ENCODE measurements around the gene PI4KA. TPM values are rescaled to one million over a fixed set of nuclear protein-coding genes. Genes with fewer than 3 reads are reported as not detected.

Gene PI4KA
- total and polyA plus RNA-seq, 2 of the 13 experiments (the other 11 are each of a cell fraction or from before 2014, with no cell fraction given): 27.4 to 56.4 TPM

DNA sequence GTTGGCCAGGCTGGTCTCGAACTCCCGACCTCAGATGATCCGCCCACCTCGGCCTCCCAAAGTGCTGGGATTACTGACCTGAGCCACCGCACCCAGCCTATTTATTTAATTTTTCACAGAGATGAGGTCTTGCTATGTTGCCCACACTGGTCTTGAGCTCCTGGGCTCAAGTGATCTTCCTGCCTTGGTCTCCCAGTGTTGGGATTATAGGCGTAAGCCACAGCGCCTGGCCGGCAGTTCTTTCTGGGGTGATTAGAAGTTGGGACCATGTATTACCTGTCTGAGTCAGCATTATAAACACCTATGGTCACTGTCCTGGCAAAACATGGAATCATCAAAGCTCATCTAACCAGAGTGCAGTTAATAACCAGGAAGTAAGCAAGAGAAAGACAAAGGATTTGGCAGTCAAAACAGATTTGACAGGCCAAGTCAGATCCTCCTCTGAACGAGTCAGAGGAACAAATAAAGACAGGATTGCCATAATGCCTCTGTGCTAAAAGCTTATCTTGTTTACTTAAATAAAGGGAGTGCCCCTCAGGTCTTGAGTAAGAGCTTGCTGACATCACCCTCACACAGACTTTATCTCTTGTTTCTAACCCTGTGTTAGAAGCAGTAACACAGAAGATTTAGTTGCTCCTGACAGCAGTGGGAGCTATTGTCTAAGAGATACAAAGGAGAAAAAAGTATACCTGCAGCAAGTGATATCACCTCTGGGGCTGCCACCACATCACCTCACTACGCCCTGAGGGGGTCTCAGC, 81.0 kb downstream of the PI4KA start (continued):
- TF ChIP-seq ZXDC (CRISPR knock-in tag; IDR thresholded peaks at IDR 0.05): no peak
- TF ChIP-seq ZNF883 (CRISPR knock-in tag; IDR thresholded peaks at IDR 0.05; ENCODE audit: not compliant biosample characterization): no peak
- peak; percentile 79; the same call in 1 of the 2 replicates for TF ChIP-seq ZNF878 (CRISPR knock-in tag; IDR thresholded peaks at IDR 0.05)
- TF ChIP-seq, protein P1, sequence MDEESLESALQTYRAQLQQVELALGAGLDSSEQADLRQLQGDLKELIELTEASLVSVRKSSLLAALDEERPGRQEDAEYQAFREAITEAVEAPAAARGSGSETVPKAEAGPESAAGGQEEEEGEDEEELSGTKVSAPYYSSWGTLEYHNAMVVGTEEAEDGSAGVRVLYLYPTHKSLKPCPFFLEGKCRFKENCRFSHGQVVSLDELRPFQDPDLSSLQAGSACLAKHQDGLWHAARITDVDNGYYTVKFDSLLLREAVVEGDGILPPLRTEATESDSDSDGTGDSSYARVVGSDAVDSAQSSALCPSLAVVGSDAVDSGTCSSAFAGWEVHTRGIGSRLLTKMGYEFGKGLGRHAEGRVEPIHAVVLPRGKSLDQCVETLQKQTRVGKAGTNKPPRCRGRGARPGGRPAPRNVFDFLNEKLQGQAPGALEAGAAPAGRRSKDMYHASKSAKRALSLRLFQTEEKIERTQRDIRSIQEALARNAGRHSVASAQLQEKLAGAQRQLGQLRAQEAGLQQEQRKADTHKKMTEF (CRISPR knock-in tag; IDR thresholded peaks at IDR 0.05): peak; percentile 97
- no peak for TF ChIP-seq ZNF329 (CRISPR knock-in tag; IDR thresholded peaks at IDR 0.05; ENCODE audit: low read depth)
- TF ChIP-seq, protein P2, sequence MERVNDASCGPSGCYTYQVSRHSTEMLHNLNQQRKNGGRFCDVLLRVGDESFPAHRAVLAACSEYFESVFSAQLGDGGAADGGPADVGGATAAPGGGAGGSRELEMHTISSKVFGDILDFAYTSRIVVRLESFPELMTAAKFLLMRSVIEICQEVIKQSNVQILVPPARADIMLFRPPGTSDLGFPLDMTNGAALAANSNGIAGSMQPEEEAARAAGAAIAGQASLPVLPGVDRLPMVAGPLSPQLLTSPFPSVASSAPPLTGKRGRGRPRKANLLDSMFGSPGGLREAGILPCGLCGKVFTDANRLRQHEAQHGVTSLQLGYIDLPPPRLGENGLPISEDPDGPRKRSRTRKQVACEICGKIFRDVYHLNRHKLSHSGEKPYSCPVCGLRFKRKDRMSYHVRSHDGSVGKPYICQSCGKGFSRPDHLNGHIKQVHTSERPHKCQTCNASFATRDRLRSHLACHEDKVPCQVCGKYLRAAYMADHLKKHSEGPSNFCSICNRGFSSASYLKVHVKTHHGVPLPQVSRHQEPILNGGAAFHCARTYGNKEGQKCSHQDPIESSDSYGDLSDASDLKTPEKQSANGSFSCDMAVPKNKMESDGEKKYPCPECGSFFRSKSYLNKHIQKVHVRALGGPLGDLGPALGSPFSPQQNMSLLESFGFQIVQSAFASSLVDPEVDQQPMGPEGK (CRISPR knock-in tag; IDR thresholded peaks at IDR 0.05): peak; percentile 87
- 0 out of 2 replicates have a peak, but pooled peaks have one; percentile 37 for TF ChIP-seq ZSCAN31 (CRISPR knock-in tag; IDR thresholded peaks at IDR 0.05; ENCODE audit: low read depth)
- no peak for TF ChIP-seq ZIK1 (CRISPR knock-in tag; IDR thresholded peaks at IDR 0.05; ENCODE audit: borderline replicate concordance, low read depth)
- TF ChIP-seq MIER3 (CRISPR knock-in tag; IDR thresholded peaks at IDR 0.05; ENCODE audit: borderline replicate concordance): peak; percentile 85; the same call in 1 of the 2 replicates
- no peak for TF ChIP-seq THYN1 (CRISPR knock-in tag; IDR thresholded peaks at IDR 0.05; ENCODE audit: borderline replicate concordance, low read depth)
- TF ChIP-seq SNAI1 (CRISPR knock-in tag; IDR thresholded peaks at IDR 0.05; ENCODE audit: borderline replicate concordance): no peak
- TF ChIP-seq REXO4 (CRISPR knock-in tag; IDR thresholded peaks at IDR 0.05; ENCODE audit: borderline replicate concordance): no peak
- TF ChIP-seq, protein P3, sequence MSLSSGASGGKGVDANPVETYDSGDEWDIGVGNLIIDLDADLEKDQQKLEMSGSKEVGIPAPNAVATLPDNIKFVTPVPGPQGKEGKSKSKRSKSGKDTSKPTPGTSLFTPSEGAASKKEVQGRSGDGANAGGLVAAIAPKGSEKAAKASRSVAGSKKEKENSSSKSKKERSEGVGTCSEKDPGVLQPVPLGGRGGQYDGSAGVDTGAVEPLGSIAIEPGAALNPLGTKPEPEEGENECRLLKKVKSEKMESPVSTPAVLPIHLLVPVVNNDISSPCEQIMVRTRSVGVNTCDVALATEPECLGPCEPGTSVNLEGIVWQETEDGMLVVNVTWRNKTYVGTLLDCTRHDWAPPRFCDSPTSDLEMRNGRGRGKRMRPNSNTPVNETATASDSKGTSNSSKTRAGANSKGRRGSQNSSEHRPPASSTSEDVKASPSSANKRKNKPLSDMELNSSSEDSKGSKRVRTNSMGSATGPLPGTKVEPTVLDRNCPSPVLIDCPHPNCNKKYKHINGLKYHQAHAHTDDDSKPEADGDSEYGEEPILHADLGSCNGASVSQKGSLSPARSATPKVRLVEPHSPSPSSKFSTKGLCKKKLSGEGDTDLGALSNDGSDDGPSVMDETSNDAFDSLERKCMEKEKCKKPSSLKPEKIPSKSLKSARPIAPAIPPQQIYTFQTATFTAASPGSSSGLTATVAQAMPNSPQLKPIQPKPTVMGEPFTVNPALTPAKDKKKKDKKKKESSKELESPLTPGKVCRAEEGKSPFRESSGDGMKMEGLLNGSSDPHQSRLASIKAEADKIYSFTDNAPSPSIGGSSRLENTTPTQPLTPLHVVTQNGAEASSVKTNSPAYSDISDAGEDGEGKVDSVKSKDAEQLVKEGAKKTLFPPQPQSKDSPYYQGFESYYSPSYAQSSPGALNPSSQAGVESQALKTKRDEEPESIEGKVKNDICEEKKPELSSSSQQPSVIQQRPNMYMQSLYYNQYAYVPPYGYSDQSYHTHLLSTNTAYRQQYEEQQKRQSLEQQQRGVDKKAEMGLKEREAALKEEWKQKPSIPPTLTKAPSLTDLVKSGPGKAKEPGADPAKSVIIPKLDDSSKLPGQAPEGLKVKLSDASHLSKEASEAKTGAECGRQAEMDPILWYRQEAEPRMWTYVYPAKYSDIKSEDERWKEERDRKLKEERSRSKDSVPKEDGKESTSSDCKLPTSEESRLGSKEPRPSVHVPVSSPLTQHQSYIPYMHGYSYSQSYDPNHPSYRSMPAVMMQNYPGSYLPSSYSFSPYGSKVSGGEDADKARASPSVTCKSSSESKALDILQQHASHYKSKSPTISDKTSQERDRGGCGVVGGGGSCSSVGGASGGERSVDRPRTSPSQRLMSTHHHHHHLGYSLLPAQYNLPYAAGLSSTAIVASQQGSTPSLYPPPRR (CRISPR knock-in tag; IDR thresholded peaks at IDR 0.05; ENCODE audit: borderline replicate concordance): peak; percentile 85; the same call in 1 of the 2 replicates
- TF ChIP-seq ZSCAN29 (CRISPR knock-in tag; conservative IDR thresholded peaks at IDR 0.05): 0 out of 2 replicates have a peak, but pooled peaks have one; percentile 31
- TF ChIP-seq ZNF83 (CRISPR knock-in tag; IDR thresholded peaks at IDR 0.05; ENCODE audit: borderline replicate concordance): no peak
- TF ChIP-seq AGO2 (optimal IDR thresholded peaks at IDR 0.05; ENCODE audit: low read depth, low read length): no peak

Data from HepG2 (cell line).